NOMO-1 treated with dmso at 0.1 percent for 144 hours (cell line): ENCODE measurements around the gene ALDH3A2.
"Not testable (repeated sequence)": the region's sequence is repeated elsewhere in the genome, so short reads cannot be mapped to it uniquely, and the experiment has no call there.

Experiments
- DNase-seq: peaks from one replicate; lab custom pipeline; 2025; ENCODE audit not compliant: unreplicated experiment; lab: John Stamatoyannopoulos, UW

Gene ALDH3A2

DNA sequence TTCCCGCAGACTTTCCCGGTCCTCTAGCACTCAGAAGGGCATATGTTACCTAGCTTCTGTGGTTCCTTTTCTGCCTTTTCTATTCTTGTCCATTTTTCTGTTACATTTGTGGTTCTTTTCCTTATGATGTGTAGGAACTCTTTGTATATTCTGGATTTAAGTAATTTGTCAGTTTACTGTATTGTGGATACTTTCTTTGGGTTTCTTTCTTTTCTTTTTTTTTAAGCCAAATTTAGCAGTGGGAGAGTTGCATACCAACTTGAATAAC lies 657 bp downstream of the ALDH3A2 start:
- no peak for DNase-seq

GRCh38 chr17:19650826-19651225 lies 2.3 kb downstream of the ALDH3A2 start:
- DNase-seq: no peak

GRCh38 chr17:19651451-19652238 lies 3.1 kb downstream of the ALDH3A2 start:
- DNase-seq: no peak

- no peak for DNase-seq
Observed at GRCh38 chr17:19652595-19652994, 4.0 kb downstream of the ALDH3A2 start.

DNA sequence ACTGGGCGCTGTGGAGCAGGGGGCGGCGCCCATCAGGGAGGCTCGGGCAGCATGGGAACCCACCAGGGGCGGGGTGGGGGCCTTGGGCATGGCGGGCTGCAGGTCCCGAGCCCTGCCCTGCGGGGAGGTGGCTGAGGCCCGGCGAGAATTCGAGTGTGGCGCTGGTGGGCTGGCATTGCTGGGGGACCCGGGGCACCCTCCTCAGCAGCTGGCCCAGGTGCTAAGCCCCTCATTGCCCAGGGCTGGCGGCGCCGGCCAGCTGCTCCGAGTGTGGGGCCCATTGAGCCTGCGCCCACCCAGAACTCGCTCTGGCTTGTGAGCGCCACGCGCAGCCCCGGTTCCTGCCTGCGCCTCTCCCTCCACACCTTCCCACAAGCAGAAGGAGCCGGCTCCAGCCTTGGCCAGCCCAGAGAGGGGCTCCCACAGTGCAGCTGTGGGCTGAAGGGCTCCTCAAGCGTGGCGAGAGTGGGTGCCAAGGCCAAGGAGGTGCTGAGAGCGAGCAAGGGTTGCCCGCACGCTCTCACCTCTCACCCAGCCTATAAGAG lies 5.9 kb downstream of the ALDH3A2 start:
- DNase-seq: no peak

GRCh38 chr17:19654896-19655295 lies 6.3 kb downstream of the ALDH3A2 start:
- no peak for DNase-seq

DNA sequence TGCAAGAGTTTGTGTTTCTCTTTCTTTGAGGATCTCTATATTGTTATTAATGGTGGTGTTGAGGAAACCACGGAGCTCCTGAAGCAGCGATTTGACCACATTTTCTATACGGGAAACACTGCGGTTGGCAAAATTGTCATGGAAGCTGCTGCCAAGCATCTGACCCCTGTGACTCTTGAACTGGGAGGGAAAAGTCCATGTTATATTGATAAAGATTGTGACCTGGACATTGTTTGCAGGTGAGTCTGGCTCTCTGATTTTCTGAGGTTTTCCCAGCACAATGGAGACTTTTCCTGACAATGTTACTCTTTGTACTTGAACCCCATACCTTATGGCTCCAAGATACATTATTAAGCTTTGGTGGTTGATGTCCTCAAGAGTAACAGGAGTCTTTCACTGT lies 7.8 kb downstream of the ALDH3A2 start:
- no peak for DNase-seq

DNA sequence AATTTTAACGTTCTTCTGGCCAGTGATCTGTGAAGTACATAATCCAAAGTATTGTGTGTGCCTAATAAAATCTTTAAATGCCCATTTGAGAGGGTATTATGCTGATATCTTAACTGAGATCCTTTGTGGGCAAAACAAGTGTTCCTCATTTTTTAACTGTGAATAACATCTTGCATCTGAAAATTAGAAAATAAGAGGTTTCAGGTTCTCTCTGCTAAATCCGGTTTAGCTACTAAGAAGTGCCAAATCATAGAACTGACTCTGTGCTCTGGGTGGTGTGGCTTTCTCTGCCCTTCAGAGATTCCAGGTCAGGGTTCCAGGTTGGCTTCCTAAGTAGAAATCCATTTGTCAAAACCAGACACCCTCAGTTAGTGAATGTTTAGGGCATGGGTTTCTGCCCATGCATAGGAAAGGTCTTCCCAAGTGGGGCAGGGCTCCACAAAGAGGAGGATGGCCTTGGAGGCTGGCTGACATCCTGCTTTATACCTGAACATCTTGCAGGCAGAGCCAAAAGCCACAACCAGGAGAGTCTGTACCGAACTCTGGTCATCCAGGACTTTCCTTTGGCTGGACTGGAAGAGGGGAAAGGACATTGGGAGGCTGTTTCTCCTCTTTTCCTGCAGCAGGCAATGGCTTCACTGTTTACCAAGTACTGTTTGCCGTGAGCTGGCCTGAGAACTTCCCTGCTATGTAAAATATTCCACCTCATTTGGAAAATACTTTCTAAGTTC lies 8.5 kb downstream of the ALDH3A2 start:
- no peak for DNase-seq

GRCh38 chr17:19659366-19660177 lies 11.0 kb downstream of the ALDH3A2 start:
- no peak for DNase-seq

- no peak for DNase-seq
Observed at GRCh38 chr17:19660219-19660870, 11.8 kb downstream of the ALDH3A2 start.

DNA sequence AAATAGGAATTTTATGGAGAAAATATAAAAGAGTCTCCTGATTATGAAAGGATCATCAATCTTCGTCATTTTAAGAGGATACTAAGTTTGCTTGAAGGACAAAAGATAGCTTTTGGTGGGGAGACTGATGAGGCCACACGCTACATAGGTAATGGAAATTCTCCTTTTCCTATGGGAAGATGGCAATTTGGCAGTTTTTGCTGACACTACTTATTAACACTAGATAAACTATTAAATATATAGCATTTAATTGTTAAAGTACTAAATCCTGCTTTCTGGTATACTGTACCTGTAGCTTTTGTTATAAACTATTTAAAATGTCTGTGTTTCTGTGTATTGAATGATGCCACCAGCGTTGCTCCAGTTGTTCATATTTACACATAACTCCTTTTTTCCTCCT lies 12.6 kb downstream of the ALDH3A2 start:
- no peak for DNase-seq

DNA sequence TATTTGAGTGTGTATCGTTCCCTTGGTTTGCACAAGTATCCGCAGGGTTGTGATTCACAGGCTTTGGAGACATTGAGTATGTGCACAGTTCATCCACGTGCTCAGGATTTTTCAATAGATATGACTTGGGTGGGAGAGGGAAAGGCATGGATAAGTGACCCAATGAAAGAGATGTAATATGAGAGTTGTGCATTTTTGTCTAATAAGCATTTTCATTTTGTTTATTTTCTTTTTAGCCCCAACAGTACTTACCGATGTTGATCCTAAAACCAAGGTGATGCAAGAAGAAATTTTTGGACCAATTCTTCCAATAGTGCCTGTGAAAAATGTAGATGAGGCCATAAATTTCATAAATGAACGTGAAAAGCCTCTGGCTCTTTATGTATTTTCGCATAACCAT lies 14.5 kb downstream of the ALDH3A2 start:
- DNase-seq: no peak

DNA sequence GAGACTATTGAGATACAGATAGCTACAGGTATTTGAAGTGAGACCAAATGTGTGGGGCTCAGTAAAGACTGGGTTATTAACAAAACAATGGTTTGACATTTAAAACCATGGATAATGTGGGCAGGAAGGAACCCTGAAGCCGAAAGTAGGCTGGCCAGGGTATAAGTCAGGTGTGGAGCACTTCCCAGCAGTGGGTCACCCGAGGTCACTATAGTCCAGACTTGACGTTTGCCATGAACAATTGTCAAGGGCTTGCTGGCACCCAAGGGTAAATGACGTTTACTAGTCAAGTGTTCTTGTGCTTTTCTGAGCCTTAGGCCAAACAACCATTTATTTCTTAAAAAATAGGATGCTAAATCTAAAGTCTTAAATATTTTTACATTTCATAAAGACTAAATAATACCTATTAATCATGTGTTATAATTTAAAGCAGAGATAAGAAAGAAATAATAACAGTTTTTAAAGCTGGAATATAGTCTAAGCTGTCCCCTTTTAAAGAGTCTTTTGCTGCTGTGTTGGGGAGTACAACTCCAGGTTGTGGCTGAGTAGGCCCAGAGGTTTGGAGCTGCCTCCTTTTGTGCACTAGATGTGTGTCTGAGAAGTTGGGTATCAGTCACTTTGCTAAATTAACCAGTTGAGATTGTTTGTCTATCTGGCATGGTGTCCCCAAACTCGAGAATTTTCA lies 15.7 kb downstream of the ALDH3A2 start:
- DNase-seq: no peak

DNA sequence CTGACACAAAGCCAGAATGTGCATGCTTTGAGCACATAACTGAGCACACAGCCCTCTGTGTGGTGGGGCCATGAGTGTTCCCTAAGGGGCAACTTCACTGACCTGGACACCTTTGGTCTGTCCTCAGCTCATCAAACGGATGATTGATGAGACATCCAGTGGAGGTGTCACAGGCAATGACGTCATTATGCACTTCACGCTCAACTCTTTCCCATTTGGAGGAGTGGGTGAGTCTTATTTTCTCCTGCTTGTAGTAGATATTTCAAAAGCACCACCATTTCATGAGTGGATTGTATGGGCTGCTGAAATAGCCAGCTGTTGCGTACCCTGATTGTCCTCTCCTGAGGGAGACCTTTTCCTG lies 16.2 kb downstream of the ALDH3A2 start:
- DNase-seq: no peak

- not testable (repeated sequence) for DNase-seq
Observed at GRCh38 chr17:19669680-19670079, 21.1 kb downstream of the ALDH3A2 start.

GRCh38 chr17:19670908-19671307 lies 22.4 kb downstream of the ALDH3A2 start:
- no peak for DNase-seq

- no peak for DNase-seq
Observed at GRCh38 chr17:19671433-19671832, 22.9 kb downstream of the ALDH3A2 start.

DNA sequence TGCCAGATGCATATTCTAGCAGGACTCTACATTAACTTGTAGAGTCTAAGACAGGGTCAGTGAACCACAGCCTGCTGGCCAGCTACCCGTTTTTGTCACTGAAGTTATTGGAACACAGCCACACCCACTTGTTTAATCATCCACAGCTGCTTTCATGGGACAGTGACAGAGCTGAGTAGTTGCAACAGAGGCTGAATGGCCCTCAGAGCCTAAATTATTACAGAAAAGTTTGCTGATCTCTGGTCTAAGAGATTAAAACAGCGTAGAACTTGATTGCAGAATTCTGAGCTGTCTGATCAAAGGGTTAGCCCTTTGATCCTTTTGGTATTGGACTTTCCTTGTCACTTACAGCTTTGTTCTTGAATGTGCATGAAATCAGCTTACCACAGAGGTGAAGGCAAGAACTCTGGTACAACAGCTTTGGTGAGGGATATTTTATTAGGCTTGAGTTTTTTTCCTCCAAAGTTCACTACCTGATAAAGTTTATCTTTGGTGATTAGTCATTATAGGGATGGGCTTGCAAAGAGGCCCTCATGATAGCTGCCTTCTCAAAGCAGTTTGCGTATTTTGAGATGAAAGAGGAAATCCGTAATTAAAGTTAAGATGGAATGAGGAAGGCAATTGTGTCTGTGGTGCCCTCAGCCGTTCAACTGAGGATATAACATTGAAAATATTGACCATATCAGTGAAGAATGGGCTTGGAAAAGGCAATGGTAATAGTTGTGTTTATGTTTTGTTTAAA lies 23.6 kb downstream of the ALDH3A2 start:
- DNase-seq: peak; percentile 53

- no peak for DNase-seq
Observed at GRCh38 chr17:19673623-19674022, 25.1 kb downstream of the ALDH3A2 start.

- no peak for DNase-seq
Observed at GRCh38 chr17:19676896-19677295, 28.3 kb downstream of the ALDH3A2 start.
